ENCODE data around the gene KBTBD4.

GRCh38 chr11:47545298-47545697, 33.5 kb downstream of the KBTBD4 start:
- TF ChIP-seq, protein P1, sequence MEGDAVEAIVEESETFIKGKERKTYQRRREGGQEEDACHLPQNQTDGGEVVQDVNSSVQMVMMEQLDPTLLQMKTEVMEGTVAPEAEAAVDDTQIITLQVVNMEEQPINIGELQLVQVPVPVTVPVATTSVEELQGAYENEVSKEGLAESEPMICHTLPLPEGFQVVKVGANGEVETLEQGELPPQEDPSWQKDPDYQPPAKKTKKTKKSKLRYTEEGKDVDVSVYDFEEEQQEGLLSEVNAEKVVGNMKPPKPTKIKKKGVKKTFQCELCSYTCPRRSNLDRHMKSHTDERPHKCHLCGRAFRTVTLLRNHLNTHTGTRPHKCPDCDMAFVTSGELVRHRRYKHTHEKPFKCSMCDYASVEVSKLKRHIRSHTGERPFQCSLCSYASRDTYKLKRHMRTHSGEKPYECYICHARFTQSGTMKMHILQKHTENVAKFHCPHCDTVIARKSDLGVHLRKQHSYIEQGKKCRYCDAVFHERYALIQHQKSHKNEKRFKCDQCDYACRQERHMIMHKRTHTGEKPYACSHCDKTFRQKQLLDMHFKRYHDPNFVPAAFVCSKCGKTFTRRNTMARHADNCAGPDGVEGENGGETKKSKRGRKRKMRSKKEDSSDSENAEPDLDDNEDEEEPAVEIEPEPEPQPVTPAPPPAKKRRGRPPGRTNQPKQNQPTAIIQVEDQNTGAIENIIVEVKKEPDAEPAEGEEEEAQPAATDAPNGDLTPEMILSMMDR (IDR thresholded peaks at IDR 0.05; ENCODE audit: insufficient read depth, low read length, poor library complexity, severe bottlenecking), result no peak
- TF ChIP-seq EZH2phosphoT487 (conservative IDR thresholded peaks at IDR 0.05; ENCODE audit: low read length), result no peak
